ENCODE results near the gene KRTAP5-2. TPM values are rescaled to one million over a fixed set of nuclear protein-coding genes. Genes with fewer than 3 reads are reported as not detected.

Gene KRTAP5-2
- total RNA-seq, 2 donors from 2014 or later = not detected

- no peak overlapping the region for H3K27ac Mint-ChIP-seq
- H3K27me3 Mint-ChIP-seq (ENCODE audit: insufficient read depth) = peaks cover 7% of the 10 kb centered on the region
- DNase-seq = no peak
- Histone ChIP-seq H3K4me1 (ENCODE audit: control insufficient read depth, insufficient read depth, low read length) (peaks cover 5% of the 10 kb centered on the region), H3K9ac (ENCODE audit: extremely low read depth, low read length, poor library complexity, severe bottlenecking) (no peak overlapping the region), H3K4me3 (ENCODE audit: low read length) (no peak overlapping the region), H3K27ac (ENCODE audit: low read depth, low read length) (no peak overlapping the region), H3K36me3 (ENCODE audit: control insufficient read depth, insufficient read depth, low read length) (no peaks in the 10 kb centered on the region), H3K9me3 (ENCODE audit: control insufficient read depth, low read length) (no peaks in the 10 kb centered on the region), H3K27me3 (ENCODE audit: control insufficient read depth, insufficient read depth, low read length, poor library complexity, severe bottlenecking) (no peaks in the 10 kb centered on the region)
- H3K4me3 Mint-ChIP-seq = no peak overlapping the region
- H3K36me3 Mint-ChIP-seq (ENCODE audit: low read depth) = peaks cover 5% of the 10 kb centered on the region
- TF ChIP-seq CTCF (conservative IDR thresholded peaks at IDR 0.05) = no peak
- 91 to 100% methylated on average over 5 to 15 of the region's 15 CpGs for WGBS, 2 experiments (ENCODE audit: insufficient coverage in 1 of 2, insufficient read length in 1 of 2)
- H3K4me1 Mint-ChIP-seq = no peaks in the 10 kb centered on the region
- H3K9me3 Mint-ChIP-seq = no peaks in the 10 kb centered on the region
These were observed 38.0 kb downstream of the KRTAP5-2 start for GRCh38 chr11:1560002-1560648.

GRCh38 chr11:1559111-1559951, 38.8 kb downstream of the KRTAP5-2 start:
- Mint-ChIP-seq H3K36me3 (ENCODE audit: low read depth) (peaks cover 5% of the 10 kb centered on the region), H3K27me3 (ENCODE audit: insufficient read depth) (peaks cover 7% of the 10 kb centered on the region), H3K9me3 (no peaks in the 10 kb centered on the region), H3K27ac (no peak overlapping the region), H3K4me1 (peaks cover 2% of the 10 kb centered on the region), H3K4me3 (no peak overlapping the region)
- Histone ChIP-seq H3K36me3 (ENCODE audit: control insufficient read depth, insufficient read depth, low read length) (no peaks in the 10 kb centered on the region), H3K4me3 (ENCODE audit: low read length) (no peak overlapping the region), H3K9ac (ENCODE audit: extremely low read depth, low read length, poor library complexity, severe bottlenecking) (no peak overlapping the region), H3K27ac (ENCODE audit: low read depth, low read length) (no peak overlapping the region), H3K9me3 (ENCODE audit: control insufficient read depth, low read length) (no peaks in the 10 kb centered on the region), H3K27me3 (ENCODE audit: control insufficient read depth, insufficient read depth, low read length, poor library complexity, severe bottlenecking) (no peaks in the 10 kb centered on the region), H3K4me1 (ENCODE audit: control insufficient read depth, insufficient read depth, low read length) (peaks cover 4% of the 10 kb centered on the region)
- 77% methylated on average over 20 to 28 of the region's 29 CpGs for WGBS, 2 experiments (ENCODE audit: insufficient coverage in 1 of 2, insufficient read length in 1 of 2)
- no peak for TF ChIP-seq CTCF (conservative IDR thresholded peaks at IDR 0.05)
- peak; percentile 82 for DNase-seq

- no peak overlapping the region for H3K4me3 ChIP-seq (ENCODE audit: low read length)
- Mint-ChIP-seq H3K27ac (no peak overlapping the region), H3K36me3 (ENCODE audit: low read depth) (peaks cover 5% of the 10 kb centered on the region), H3K4me1 (peaks cover 3% of the 10 kb centered on the region), H3K9me3 (no peaks in the 10 kb centered on the region), H3K4me3 (no peak overlapping the region), H3K27me3 (ENCODE audit: insufficient read depth) (peaks cover 9% of the 10 kb centered on the region)
- no peak for DNase-seq
- no peaks in the 10 kb centered on the region for H3K4me1 ChIP-seq (ENCODE audit: control insufficient read depth, insufficient read depth, low read length)
- no peaks in the 10 kb centered on the region for H3K36me3 ChIP-seq (ENCODE audit: control insufficient read depth, insufficient read depth, low read length)
- no peak for TF ChIP-seq CTCF (conservative IDR thresholded peaks at IDR 0.05)
- H3K27me3 ChIP-seq (ENCODE audit: control insufficient read depth, insufficient read depth, low read length, poor library complexity, severe bottlenecking) = no peaks in the 10 kb centered on the region
- 80 to 89% methylated on average over 2 to 12 of the region's 12 CpGs for WGBS, 2 experiments (ENCODE audit: insufficient coverage in 1 of 2, insufficient read length in 1 of 2)
- no peaks in the 10 kb centered on the region for H3K9me3 ChIP-seq (ENCODE audit: control insufficient read depth, low read length)
- no peak overlapping the region for H3K9ac ChIP-seq (ENCODE audit: extremely low read depth, low read length, poor library complexity, severe bottlenecking)
- no peak overlapping the region for H3K27ac ChIP-seq (ENCODE audit: low read depth, low read length)
These were observed 39.4 kb downstream of the KRTAP5-2 start for GRCh38 chr11:1558775-1559110.

Measured in endodermal cell (in vitro differentiated cells).